NCI-H345 (cell line): ENCODE results near the gene CDC42BPG.

Source experiments
- DNase-seq: peaks from one replicate; lab custom pipeline; 2025; lab: John Stamatoyannopoulos, UW

The CDC42BPG gene

DNA sequence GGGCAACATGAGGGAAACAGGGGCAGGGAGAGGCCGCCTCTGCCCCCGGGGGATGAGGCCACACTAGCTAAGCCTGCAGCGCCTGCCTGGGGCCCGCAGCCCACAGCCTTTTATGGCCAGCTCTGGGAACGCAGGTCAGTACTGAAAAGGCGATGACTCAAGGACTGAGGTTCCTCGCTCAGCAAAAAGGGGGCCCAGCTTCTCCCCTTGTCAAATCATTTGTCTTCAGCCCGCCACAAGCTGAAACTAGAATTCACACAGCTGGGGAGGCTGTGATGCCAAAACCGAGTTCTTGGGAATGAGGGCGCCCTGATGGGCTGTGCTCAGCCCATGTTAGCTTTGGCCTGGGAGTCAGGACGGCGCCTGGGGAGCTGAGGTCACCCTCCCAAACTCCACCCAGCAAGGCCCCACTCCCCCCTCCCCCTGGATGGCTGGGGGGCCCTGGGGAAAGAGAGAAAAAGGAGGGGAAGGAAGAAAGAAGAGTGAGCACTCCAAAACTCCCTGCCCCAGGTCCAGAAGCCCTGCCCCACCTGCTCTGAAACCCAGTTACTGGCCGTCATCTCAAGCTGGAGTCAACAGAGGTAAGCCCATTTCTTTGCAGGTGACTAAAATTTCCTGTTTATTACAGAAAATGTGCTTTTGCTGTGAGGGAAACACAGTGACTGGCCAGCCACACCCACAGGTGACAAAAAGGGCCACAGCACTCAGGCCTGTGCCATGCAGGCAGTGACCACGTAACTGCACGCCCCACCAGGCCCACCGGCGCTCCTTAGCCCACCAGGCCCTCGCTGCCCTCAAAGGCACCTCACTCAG is 20.2 kb upstream of the CDC42BPG start:
- DNase-seq, result no peak

DNA sequence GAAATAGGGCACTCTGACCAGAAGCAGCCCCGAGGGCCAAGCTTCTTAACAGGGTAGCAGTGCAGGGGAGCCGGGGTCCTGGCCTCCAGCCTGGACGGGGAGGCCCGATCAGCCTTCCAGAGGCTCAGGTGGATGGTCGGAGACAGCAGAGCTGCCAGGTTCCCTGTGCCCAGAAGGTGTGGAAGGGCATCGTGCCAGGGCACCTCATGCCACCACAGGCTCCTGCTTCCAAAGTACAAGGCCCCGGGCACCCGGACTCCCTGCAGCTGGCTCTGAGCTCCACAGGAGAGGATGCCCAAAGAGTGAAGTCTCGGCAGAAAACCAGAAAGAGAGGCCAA is 19.7 kb upstream of the CDC42BPG start:
- DNase-seq, result no peak

DNA sequence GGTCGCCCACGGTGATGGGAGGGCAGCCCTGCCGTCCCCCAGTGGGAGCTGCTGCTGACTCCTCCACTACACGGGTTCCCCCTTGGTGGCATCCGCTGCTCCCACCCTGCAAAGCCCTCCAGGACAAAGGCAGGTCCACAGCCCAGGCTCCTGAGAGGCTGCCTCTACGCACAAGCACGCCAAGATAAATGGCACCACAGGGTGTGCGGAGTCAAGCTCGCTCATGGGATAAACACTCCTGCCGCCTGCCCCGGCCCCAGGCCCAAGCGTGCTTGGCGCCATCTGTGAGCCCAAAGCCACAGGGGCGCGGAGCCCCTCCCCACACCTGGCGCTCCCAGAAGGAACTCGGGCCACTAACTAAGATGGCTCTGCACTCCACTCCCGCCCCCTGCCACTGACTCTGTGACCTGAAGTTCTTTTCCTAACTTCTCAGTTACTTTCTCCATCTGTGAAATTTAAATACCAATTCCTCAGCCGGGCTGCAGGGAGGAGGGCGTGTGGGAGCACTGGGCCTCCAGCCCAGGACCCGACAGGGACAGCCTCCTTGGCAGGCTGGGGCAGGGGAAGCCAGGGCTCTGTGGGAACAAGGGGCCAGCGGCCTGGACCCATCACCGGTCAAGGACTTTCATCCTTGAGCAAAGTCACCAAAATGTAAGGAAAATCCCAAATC is 19.1 kb upstream of the CDC42BPG start:
- DNase-seq, result no peak

DNA sequence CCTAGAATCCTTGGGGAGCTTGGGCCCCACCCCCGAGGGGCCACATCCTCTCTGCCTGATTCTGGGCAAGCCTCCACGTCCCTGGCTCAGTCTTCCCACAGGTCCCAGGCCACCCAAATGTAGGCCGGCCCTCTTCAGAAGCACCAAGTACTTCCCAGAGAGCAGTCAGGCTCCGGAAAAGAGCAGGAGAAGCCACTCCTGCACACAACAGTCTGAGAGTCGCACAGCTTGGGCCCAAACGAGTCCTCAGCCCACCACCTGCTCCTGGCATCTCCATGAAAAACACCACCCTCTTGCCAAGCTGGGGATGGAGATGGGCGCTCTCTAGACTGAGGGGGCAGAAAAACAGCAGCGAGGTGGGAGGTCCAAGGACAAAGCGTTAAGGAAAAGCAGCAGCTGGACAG is 18.5 kb upstream of the CDC42BPG start:
- no peak for DNase-seq

DNA sequence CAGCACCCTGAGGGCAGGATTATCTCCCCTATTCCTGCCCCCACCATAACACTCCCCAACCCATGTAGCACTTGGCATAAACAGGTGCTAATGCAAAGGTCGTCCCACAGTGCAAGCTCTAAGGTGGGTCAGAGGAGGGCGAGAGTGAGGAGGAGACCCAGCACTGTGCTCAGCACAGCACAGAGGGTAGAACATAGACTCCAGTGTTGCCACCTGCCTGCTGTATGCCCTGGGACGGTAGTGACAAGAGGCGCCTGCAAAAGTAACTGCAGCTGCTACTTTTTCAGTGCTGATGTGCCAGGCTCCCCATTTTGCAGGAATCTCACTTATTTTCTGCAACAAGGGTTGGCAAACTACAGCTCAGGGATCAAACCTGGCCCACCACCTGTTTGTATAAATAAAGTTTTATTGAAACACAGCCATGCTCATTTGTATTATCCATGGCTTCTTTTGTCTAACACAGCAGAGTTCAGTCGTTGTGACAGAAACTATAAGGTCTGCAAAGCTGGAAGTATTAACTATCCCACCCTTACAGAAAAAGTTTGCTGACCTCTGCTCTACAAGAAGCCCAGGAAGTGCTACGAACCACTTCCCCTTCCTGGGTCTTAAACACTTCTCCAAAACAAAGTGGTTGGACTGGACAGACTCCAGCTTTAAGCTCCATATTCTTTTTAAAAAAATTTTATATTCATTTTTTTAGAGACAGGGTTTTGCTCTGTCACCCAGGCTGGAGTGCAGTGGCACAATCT is 16.9 kb upstream of the CDC42BPG start:
- DNase-seq, result no peak

DNA sequence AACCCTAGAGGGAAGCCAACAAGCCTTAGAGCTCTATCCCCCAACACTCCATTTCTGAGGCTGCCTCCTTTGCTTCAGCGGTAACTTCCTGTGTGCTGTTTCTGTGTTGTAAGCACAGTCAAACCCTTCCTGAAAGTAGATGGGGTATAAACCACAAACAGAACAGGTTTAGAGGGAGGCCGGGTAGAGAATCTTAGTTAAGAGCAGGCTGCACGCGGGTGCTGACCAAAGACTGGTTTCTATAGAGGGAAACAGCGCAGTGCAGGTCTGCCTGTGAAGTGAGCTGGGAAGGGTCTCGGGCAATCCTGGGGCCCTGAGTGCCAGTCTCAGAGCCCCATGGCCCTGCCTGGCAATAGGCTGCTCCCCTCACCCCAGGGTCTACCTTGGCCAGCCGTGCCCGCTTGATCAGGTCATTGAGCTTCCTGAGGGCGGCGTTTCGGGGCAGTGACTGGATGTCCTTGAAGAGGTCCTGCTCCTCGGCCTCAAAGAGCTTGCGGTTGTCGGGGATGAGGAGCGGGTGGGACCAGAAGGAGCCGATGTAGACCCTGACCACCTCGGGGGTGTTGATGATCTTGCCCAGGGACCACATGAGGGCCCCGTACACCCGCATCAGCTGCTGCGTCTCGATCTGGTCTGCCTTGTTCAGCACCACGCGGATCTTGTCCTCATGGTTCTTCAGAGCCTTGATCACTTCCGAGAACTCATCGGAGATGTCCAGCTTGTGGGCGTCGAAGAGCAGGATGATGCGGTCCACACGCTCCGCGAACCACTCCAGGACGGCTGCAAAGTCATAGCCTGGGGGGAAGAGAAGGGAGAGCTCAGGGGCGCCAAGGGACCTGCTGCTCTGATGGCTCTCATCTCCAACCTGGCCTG is 15.3 kb upstream of the CDC42BPG start:
- DNase-seq, result no peak

DNA sequence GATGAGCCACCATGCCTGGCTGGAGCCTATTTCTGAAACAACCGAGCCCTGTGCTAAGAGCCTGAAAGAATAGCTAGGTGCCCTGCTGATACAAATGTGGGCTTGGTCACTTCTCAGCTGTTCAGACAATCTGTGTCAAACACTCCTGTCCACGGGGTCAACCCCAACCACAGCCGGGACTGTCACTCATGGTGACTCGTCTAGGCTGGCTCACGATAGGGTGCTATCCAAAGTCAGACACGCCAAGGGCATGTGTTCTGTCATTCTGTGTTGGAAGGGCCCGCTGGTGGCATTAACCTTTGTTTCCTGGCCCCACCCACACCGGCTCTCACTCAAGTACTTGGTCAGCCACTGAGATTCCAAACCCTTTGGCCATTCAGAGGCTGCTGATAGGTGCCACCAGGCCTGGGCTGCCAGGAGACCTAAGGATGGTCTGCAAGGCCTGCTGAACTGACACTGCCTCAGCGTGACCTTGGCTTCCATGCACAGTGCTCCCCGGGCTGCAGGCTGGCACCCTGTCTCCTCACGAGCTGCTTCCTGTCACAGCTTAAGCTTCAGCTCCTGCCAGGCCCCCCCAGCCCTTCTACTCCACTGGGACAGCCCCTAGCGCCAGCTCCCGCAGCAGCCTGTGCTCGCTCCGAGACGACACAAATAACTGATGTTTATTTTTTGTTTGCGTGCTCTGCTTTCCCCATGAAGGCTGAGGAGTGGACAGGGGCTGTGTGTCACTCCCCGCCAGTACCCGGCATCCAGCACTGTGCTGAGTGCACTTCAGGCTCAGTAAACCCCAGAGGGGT is 14.2 kb upstream of the CDC42BPG start:
- DNase-seq, result no peak

DNA sequence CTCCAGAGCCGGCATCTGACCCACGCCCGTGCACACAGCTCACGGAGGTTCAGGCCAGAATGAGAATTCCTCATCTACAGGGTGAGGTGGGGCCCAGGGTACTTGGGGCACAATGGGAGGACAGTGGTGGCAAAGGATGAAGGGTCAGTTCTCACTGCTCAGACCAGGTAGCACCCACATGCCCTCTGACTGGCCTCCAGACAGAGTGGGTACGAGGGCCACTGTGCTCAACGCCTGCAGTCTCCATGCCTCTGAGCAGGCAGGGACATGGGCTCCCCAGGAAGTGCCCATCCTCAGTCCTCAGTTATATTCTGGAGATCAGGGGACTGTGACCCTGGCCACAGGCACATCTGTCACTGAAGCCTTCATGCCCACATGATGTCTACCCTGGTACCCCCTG is 13.0 kb upstream of the CDC42BPG start:
- DNase-seq, result no peak

DNA sequence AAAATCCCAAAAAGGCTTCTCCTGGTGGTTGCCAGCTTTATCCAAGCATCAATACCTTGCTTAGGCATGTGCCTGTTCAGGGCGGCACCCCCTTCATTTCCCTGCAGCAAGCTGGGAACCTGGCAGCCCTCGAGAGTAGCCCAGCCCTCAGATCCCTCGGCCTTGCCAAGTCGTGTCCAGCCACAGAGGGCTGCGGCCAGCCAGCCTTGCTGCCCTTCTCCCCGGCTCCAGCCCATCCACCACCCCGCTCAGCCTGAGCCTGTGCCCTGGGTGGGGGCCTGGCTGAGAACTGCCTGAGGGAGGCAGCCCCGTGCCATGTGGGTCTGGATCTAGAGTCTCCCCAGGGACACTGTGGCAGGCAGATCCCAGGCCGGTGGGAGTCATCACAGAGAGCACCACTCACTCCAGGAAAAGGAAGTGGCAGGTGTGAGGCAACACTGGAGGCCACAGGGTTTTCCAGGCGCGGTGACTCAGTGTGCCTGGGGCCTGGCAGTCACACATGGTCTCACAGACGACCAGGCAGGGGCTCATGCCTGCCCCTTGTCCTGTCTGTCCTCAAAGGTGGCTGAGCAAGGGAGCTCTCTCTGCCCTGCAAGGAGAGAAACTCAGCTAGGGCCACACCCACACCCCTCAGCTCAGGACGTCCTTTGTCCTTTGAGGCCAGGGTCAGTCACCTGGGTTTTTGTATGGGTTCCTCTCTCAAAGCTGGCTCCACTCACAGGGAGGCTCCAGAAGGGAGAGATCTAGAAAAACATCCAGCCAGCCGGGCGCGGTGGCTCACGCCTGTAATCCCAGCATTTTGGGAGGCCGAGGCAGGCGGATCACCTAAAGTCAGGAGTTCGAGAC is 12.2 kb upstream of the CDC42BPG start:
- DNase-seq, result no peak

DNA sequence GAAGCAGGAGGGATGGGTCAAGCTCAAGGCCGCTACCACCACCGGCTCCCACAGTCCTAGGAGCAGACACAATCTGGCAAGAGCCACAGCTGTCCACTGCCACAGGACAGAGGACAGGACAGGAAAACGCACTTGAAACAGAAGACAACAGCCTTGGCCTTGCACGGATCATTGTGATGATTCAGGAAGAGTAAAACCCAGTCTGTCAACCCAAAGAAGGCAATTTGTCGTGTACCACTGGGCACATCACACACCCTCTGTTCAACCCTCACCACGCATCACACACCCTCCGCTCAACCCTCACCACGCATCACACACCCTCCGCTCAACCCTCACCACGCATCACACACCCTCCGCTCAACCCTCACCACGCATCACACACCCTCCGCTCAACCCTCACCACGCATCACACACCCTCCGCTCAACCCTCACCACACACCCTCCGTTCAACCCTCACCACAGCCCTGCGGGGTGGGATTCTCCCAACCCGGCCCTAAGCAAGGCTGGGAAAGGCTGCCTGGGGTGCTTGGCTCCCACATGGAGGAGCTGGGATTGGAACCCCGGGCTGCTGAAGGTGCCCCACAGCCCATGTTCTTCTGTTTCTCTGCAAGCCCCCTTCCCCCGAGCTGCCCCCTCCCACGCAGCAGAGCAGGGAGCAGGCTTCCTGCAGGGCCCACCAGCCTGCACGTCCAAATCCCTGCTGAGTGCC is 11.3 kb upstream of the CDC42BPG start:
- no peak for DNase-seq

DNA sequence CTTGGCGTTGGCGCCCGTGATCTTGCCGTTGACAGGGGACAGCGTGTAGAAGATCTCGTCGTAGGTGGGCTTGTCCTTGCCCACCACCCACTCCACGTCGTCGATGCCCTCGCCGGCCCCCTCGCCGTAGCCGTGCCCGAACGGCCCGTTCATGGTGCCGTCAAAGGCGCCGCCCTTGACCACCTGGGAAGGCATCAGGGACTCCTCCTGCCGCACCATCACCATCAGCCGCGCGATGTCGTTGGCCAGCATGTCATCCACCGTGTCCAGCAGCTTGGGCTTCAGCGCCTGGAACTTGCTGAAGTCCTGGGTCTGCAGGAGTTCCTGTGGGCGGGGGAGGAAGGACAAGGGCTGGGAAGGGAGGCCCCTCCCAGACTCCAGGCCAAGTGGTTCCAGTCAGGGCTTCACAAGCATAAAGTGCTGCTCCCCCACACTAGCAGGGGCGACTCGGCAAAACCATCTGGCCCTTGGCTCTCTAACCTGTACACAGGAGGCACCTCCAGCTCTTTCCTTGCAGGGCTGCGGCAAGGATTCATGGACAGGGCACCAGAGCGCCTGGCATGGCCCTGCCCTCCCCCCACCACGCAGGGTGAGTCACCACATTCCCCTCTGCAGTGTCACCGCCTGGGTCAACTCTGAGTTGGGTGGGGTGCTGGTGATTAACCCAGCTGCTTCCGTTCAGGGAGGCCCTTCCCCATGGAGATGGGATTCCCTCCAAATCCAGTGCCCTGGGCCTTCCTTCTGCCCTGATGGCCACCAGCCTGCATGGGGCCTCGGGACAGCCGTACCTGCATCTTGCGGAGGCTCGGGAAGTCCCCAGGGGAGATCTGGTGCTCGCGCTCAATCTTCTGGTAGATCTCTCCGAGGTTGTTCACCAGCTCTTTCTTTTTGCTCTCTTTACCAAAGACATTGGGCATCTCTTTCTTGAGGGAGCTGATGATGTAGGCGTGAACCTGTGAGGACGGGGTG is 10.4 kb upstream of the CDC42BPG start:
- no peak for DNase-seq

DNA sequence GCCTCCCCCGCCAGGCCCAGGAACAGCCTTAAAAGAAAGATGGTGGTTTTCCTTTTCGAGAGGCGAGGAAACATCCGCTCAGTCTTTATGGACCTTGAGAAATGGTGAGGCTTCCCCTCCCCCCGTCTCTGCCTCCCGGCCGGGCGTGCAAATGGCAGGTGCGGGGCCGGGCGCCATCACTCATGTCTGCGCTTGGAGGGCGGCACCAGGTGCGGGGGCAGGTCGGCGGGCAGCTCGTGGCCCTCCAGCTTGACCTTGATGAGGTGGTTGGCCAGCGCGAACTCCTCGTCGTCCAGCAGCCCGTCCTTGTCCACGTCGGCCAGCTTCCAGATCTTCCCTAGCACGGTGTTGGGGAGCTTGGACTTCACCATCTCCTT is 9.7 kb upstream of the CDC42BPG start:
- DNase-seq, result no peak

DNA sequence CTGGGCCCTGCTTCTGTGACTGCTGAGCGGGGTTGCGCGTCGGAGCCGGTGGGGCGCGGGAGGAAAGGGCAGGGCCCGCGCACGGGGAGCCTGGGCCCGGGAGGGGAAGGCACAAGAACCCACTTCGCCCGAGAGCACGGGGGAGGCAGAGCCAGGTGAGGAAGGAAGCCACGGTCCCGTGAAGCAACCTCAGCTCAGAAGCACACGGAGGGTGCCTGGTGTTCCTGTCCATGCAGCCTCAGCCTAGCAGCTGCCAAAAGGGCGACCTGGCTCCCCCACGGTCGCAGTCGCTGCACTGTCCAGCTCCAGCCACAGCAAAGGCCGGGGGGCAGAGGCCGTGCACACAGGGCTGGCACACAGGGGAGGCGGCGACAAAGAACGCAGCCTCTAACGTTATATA is 9.3 kb upstream of the CDC42BPG start:
- no peak for DNase-seq

DNA sequence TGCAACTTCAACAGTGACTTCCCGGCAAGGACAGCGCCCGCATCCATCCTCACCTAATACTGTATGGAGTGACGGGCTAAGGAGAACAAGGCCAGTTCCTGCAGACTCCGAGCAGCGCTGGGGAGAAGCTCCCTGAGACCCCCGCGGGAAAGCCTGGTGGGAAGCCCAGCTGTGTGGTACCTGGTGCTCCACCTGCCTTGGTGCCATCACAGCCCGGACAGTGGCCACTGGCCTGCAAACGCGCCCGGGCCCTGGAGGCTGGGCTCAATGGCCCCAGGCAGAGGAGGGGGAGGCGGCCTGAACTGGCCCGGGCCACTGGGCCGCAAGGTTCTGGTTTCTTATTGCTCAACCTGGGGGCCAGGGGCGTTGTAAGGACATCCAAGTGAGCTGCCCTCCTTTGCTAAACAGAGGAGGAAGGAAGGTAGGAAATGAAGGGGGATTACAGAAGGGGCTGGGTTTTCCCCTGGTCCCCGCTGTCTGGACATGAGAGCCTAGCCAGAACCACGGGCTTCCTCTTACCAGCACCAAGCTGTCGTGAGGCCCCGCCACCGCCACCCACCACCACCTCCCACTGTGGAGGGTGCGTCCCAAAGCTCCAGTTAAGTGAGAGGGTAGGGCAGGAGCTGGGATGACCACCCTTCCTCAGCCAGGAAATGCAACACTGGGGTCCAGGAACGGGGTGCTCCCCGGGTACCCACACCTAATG is 8.5 kb upstream of the CDC42BPG start:
- no peak for DNase-seq

DNA sequence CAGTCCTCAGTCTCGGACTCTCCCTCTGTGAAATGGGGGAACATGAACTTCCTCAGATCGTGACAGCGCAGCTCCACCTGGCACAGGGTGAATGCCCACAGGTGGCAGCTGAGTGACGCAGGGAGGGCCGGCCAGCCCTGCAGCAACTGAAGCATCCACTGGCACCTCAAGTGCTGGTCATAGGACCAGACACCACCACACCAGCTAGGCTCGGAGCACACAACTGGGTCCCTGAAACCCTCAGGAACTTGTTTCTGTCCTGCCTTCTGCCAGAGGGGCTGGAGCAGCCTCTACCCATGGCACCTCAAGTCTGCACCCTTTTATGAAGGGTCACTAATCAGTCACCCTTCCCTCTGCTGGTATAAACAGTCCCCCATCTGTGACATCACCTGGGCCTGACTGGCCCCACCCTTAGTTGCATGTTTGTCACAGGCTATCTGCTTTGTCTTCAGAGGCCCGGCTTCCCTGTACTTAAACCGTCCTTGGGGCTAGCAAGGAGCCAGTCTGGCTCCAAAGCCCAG is 7.4 kb upstream of the CDC42BPG start:
- DNase-seq, result no peak

DNA sequence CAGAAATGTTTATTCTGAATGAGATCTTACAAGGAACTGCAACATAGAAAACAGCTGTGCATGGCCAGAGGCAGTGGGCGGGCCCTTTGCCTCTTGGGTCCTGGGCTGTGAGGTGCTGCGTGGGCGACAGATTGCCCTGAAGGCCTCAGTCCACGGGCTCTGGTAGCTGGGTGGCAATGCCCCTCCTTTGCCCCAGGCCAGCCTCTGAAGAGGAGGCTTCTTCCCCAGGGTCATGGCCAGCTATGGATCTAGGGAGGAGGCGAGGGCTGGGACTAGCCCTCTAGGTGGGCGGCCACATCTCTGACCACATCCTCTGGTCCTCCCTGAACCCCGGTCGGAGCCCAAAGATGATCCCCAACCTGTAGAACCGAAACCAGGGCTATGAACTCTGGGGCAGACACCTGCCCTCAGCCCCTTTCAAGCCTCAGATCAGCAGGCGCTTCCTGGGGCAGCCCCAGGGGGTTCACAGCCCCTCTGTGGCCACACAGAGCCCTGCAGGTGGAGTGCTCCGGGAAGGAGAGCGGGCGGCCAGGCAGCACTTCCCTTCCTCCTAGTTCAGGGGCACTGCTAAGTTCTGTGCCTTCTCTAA is 6.6 kb upstream of the CDC42BPG start:
- DNase-seq, result no peak
